Astrocyte (in vitro differentiated cells and primary cell): ENCODE measurements around the gene SNRNP70. TPM values are rescaled to one million over a fixed set of nuclear protein-coding genes. Genes with fewer than 3 reads are reported as not detected.

Experiments used
- DNase-seq: peaks from one replicate; pipeline ENCODE4 v3.0.0-alpha.2; 2010; ENCODE audit warnings: low read depth
- FAIRE-seq: peaks from 2 replicates; lab custom pipeline; 2011; peaks lifted over from hg19 to GRCh38; lab: Jason Lieb, UNC
- H2AFZ ChIP-seq: 2 replicates; pipeline ENCODE4 v1.6.0; 2012; ENCODE audit warnings: low read depth, low read length, inconsistent platforms
- H3K27ac ChIP-seq: 2 replicates; pipeline ENCODE4 v1.5.1; 2011; ENCODE audit warnings: low read depth, low read length, inconsistent platforms
- H3K27me3 ChIP-seq: 2 replicates; pipeline ENCODE4 v1.6.0; 2011; ENCODE audit warnings: low read length, inconsistent platforms; ENCODE audit not compliant: insufficient read depth
- H3K36me3 ChIP-seq: 2 replicates; pipeline ENCODE4 v1.5.1; 2011; ENCODE audit warnings: low read length, inconsistent platforms; ENCODE audit not compliant: insufficient read depth
- H3K4me1 ChIP-seq: 2 replicates; pipeline ENCODE4 v1.5.1; 2011; ENCODE audit warnings: low read length, inconsistent platforms; ENCODE audit not compliant: insufficient read depth
- H3K4me2 ChIP-seq: 2 replicates; pipeline ENCODE4 v1.6.0; 2012; ENCODE audit warnings: low read length, inconsistent platforms
- H3K4me3 ChIP-seq: 2 replicates; pipeline ENCODE4 v1.5.1; 2011; ENCODE audit warnings: low read depth, mild to moderate bottlenecking, low read length, inconsistent platforms; ENCODE audit not compliant: insufficient read depth
- H3K79me2 ChIP-seq: 2 replicates; pipeline ENCODE4 v1.6.0; 2012; ENCODE audit warnings: mild to moderate bottlenecking, low read length, inconsistent platforms; ENCODE audit not compliant: insufficient read depth
- H3K9ac ChIP-seq: 2 replicates; pipeline ENCODE4 v1.6.0; 2012; ENCODE audit warnings: mild to moderate bottlenecking, low read length, inconsistent platforms
- H3K9me3 ChIP-seq: 2 replicates; pipeline ENCODE4 v1.5.1; 2012; ENCODE audit warnings: low read depth, mild to moderate bottlenecking, low read length, inconsistent platforms; ENCODE audit not compliant: insufficient read depth
- H4K20me1 ChIP-seq: 2 replicates; pipeline ENCODE4 v1.6.0; 2012; ENCODE audit warnings: low read length, inconsistent platforms; ENCODE audit not compliant: insufficient read depth
- H3K27ac Mint-ChIP-seq: one replicate; pipeline ENCODE4 v1.8.0; 2021; ENCODE audit warnings: mild to moderate bottlenecking, mixed read lengths; ENCODE audit not compliant: unreplicated experiment
- H3K27me3 Mint-ChIP-seq: one replicate; pipeline ENCODE4 v1.8.0; 2021; ENCODE audit warnings: low read depth, mixed read lengths; ENCODE audit not compliant: unreplicated experiment
- H3K36me3 Mint-ChIP-seq: one replicate; pipeline ENCODE4 v1.8.0; 2021; ENCODE audit warnings: low read depth, mixed read lengths; ENCODE audit not compliant: unreplicated experiment
- H3K4me1 Mint-ChIP-seq: one replicate; pipeline ENCODE4 v1.8.0; 2021; ENCODE audit warnings: low read depth, mixed read lengths; ENCODE audit not compliant: unreplicated experiment
- H3K4me3 Mint-ChIP-seq: one replicate; pipeline ENCODE4 v1.8.0; 2021; ENCODE audit warnings: mild to moderate bottlenecking, moderate library complexity, mixed read lengths; ENCODE audit not compliant: unreplicated experiment
- H3K9me3 Mint-ChIP-seq: one replicate; pipeline ENCODE4 v1.8.0; 2021; ENCODE audit warnings: mild to moderate bottlenecking, mixed read lengths; ENCODE audit not compliant: unreplicated experiment
- CTCF ChIP-seq: IDR thresholded peaks from 2 replicates; pipeline ENCODE4 v1.5.1; 2011; ENCODE audit warnings: low read depth, mild to moderate bottlenecking, inconsistent platforms, low read length, moderate library complexity; ENCODE audit not compliant: insufficient read depth
- EZH2 ChIP-seq: IDR thresholded peaks from 2 replicates; pipeline ENCODE4 v1.6.1; 2012; ENCODE audit warnings: mild to moderate bottlenecking, low read length, inconsistent platforms; ENCODE audit not compliant: insufficient read depth
- total RNA-seq: library from RNA; stranded (reverse); gene quantifications from 2 replicates; pipeline ENCODE4 v1.2.1, GENCODE V29; 2021

The SNRNP70 gene
- total RNA-seq, 1 donor from 2014 or later = 177 TPM

DNA sequence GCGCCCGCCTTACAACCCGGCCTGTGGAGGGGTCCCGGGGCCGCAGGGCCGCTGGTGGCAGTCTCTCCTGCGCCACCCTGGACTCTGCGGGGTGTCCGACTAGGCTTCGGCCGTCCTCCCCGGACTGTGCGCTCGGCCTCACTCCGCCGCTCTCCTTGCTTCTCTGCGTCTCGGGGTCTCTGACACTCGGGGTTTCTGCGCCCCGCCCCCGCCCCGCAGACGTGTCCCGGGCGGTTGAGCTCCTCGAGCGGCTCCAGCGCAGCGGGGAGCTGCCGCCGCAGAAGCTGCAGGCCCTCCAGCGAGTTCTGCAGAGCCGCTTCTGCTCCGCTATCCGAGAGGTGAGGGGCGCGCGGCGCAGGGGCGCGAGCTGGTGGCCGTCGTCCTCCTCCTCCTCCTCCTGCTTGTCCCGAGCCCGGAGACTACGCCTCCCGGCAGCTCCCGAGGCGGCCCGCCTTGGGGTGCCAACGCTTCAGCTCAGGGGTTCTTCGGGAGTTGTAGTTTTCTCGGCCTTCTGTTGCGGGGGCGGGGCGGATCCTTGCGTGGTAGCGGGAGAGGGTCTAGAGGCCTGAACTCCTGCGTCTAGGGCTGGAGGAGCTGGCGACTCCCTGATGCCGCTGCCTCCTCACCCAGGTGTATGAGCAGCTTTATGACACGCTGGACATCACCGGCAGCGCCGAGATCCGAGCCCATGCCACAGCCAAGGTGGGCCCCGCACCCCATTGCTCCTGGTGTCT, 29.5 kb downstream of the SNRNP70 start:
- no peaks in the 10 kb centered on the region for H3K79me2 ChIP-seq
- peak overlapping the region; percentile 70 for H3K4me3 ChIP-seq
- no peak overlapping the region for H3K27ac ChIP-seq
- Mint-ChIP-seq H3K9me3 (peaks cover 2% of the 10 kb centered on the region), H3K4me3 (peak overlapping the region; percentile 87), H3K27ac (no peak overlapping the region), H3K4me1 (peaks cover 17% of the 10 kb centered on the region), H3K36me3 (peaks cover 12% of the 10 kb centered on the region), H3K27me3 (no peaks in the 10 kb centered on the region)
- DNase-seq (peak; percentile 18), FAIRE-seq (no peak)
- H4K20me1 ChIP-seq = peaks cover 25% of the 10 kb centered on the region
- H3K4me2 ChIP-seq = peak overlapping the region; percentile 95
- no peak for TF ChIP-seq EZH2
- no peak for TF ChIP-seq CTCF
- H2AFZ ChIP-seq = peak overlapping the region; percentile 75
- H3K9me3 ChIP-seq = no peaks in the 10 kb centered on the region
- H3K9ac ChIP-seq = peak overlapping the region; percentile 72
- peaks cover 24% of the 10 kb centered on the region for H3K4me1 ChIP-seq
- no peaks in the 10 kb centered on the region for H3K27me3 ChIP-seq
- H3K36me3 ChIP-seq = peaks cover 2% of the 10 kb centered on the region

DNA sequence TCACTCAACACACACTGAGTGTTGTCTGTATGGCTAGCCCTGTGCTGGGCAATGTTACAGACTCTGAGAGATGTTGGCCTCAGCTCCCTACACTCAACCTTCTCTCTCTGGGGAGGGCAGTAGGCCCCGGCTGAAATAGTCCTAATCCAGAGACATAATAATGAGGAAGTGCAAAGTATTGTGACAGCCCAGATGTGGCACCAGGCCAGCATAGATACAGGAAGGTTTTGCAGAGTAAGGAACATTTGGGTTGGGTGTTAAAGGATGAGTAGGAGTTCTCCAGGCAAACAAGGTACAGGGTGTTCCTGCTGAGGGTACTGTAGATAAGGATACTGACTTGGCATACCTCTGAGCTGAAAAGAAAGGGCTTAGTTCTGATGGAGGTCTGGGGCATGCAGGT, 31.3 kb downstream of the SNRNP70 start:
- Histone ChIP-seq H3K4me2 (no peak overlapping the region), H3K9ac (no peak overlapping the region), H3K4me3 (no peak overlapping the region), H3K4me1 (peaks cover 18% of the 10 kb centered on the region), H3K79me2 (no peaks in the 10 kb centered on the region), H2AFZ (no peak overlapping the region), H3K9me3 (no peaks in the 10 kb centered on the region), H3K27me3 (peaks cover 6% of the 10 kb centered on the region), H3K27ac (no peak overlapping the region), H4K20me1 (peaks cover 28% of the 10 kb centered on the region), H3K36me3 (no peaks in the 10 kb centered on the region)
- peaks cover 10% of the 10 kb centered on the region for H3K4me1 Mint-ChIP-seq
- H3K27me3 Mint-ChIP-seq = peaks cover 8% of the 10 kb centered on the region
- no peak overlapping the region for H3K27ac Mint-ChIP-seq
- TF ChIP-seq EZH2 (no peak), CTCF (no peak)
- H3K36me3 Mint-ChIP-seq = peaks cover 12% of the 10 kb centered on the region
- H3K9me3 Mint-ChIP-seq = peaks cover 2% of the 10 kb centered on the region
- FAIRE-seq (no peak), DNase-seq (no peak)
- peak overlapping the region; percentile 64 for H3K4me3 Mint-ChIP-seq
